H9 (cell line): ENCODE results near the gene ZNF202. TPM values are rescaled to one million over a fixed set of nuclear protein-coding genes. Genes with fewer than 3 reads are reported as not detected.

Experiments used
- DNase-seq: peaks from one replicate; pipeline ENCODE4 v3.0.0-alpha.2; 2017
- H2AFZ ChIP-seq: one replicate; pipeline ENCODE4 v1.6.1; 2013; ENCODE audit warnings: mild to moderate bottlenecking, low read length, control low read depth, moderate library complexity
- H2AK5ac ChIP-seq: 2 replicates; pipeline ENCODE4 v1.6.1; 2013; ENCODE audit warnings: low read length, control low read depth, mixed read lengths; ENCODE audit not compliant: insufficient read length
- H2BK120ac ChIP-seq: one replicate; pipeline ENCODE4 v1.6.1; 2013; ENCODE audit warnings: low read depth, mild to moderate bottlenecking, low read length, control low read depth, inconsistent platforms; ENCODE audit not compliant: poor library complexity, severe bottlenecking
- H2BK12ac ChIP-seq: 2 replicates; pipeline ENCODE4 v1.6.1; 2013; ENCODE audit warnings: low read length, control low read depth, mixed read lengths, low read depth; ENCODE audit not compliant: insufficient read length
- H2BK15ac ChIP-seq: 2 replicates; pipeline ENCODE4 v1.6.1; 2013; ENCODE audit warnings: low read depth, low read length, control low read depth
- H2BK20ac ChIP-seq: one replicate; pipeline ENCODE4 v1.6.1; 2013; ENCODE audit warnings: low read depth, mild to moderate bottlenecking, low read length, control low read depth, inconsistent platforms; ENCODE audit not compliant: poor library complexity, severe bottlenecking
- H2BK5ac ChIP-seq: 2 replicates; pipeline ENCODE4 v1.6.1; 2013; ENCODE audit warnings: low read length, control low read depth, mixed read lengths; ENCODE audit not compliant: insufficient read length
- H3K14ac ChIP-seq: 2 replicates; pipeline ENCODE4 v1.6.1; 2013; ENCODE audit warnings: low read length, control low read depth; ENCODE audit not compliant: insufficient read depth
- H3K18ac ChIP-seq: 2 replicates; pipeline ENCODE4 v1.6.1; 2013; ENCODE audit warnings: low read depth, mild to moderate bottlenecking, mixed read lengths, low read length, control low read depth; ENCODE audit not compliant: insufficient read length
- H3K23ac ChIP-seq: 2 replicates; pipeline ENCODE4 v1.6.1; 2013; ENCODE audit warnings: low read length, control low read depth, mixed read lengths, low read depth; ENCODE audit not compliant: insufficient read length
- H3K23me2 ChIP-seq: 2 replicates; pipeline ENCODE4 v1.6.1; 2013; ENCODE audit warnings: low read depth, mild to moderate bottlenecking, mixed read lengths, low read length, control low read depth; ENCODE audit not compliant: insufficient read length, poor library complexity, severe bottlenecking
- H3K27ac ChIP-seq: 2 replicates; pipeline ENCODE4 v1.5.1; 2013; ENCODE audit warnings: low read length, control low read depth, mixed read lengths, low read depth; ENCODE audit not compliant: insufficient read length
- H3K27me3 ChIP-seq: 2 replicates; pipeline ENCODE4 v1.6.1; 2013; ENCODE audit warnings: low read length, control low read depth, inconsistent platforms; ENCODE audit not compliant: insufficient read depth
- H3K4ac ChIP-seq: 2 replicates; pipeline ENCODE4 v1.6.1; 2013; ENCODE audit warnings: low read depth, mild to moderate bottlenecking, control low read depth, inconsistent platforms, low read length, moderate library complexity
- H3K4me1 ChIP-seq: 2 replicates; pipeline ENCODE4 v1.6.1; 2013; ENCODE audit warnings: low read length, control low read depth, inconsistent platforms; ENCODE audit not compliant: insufficient read depth
- H3K4me2 ChIP-seq: 2 replicates; pipeline ENCODE4 v1.6.1; 2013; ENCODE audit warnings: low read length, control low read depth, mixed read lengths; ENCODE audit not compliant: insufficient read length, insufficient read depth
- H3K56ac ChIP-seq: 2 replicates; pipeline ENCODE4 v1.6.1; 2013; ENCODE audit warnings: low read depth, mild to moderate bottlenecking, mixed read lengths, low read length, control low read depth; ENCODE audit not compliant: insufficient read length
- H3K79me1 ChIP-seq: 2 replicates; pipeline ENCODE4 v1.6.1; 2013; ENCODE audit warnings: low read depth, mild to moderate bottlenecking, moderate library complexity, low read length, control low read depth, inconsistent platforms; ENCODE audit not compliant: insufficient read depth, poor library complexity, severe bottlenecking
- H3K79me2 ChIP-seq: 2 replicates; pipeline ENCODE4 v1.6.1; 2013; ENCODE audit warnings: low read length, control low read depth, inconsistent platforms; ENCODE audit not compliant: insufficient read depth
- H3K9ac ChIP-seq: 2 replicates; pipeline ENCODE4 v1.6.1; 2013; ENCODE audit warnings: low read length, control low read depth, mixed read lengths; ENCODE audit not compliant: insufficient read length; ENCODE audit errors: extremely low read depth
- H3K9me3 ChIP-seq: one replicate; pipeline ENCODE4 v1.6.1; 2013; ENCODE audit warnings: low read depth, low read length, inconsistent platforms; ENCODE audit not compliant: control insufficient read depth
- H3T11ph ChIP-seq: one replicate; pipeline ENCODE4 v1.6.1; 2013; ENCODE audit warnings: mild to moderate bottlenecking, low read length, control low read depth, inconsistent platforms
- H4K20me1 ChIP-seq: one replicate; pipeline ENCODE4 v1.6.1; 2013; ENCODE audit not compliant: control insufficient read depth, insufficient read length, insufficient read depth
- H4K5ac ChIP-seq: 2 replicates; pipeline ENCODE4 v1.6.1; 2013; ENCODE audit warnings: low read depth, mild to moderate bottlenecking, mixed read lengths, low read length, control low read depth; ENCODE audit not compliant: insufficient read length
- H4K8ac ChIP-seq: replicated peaks from 2 replicates; pipeline ENCODE4 v1.6.1; 2013; ENCODE audit warnings: low read length, control low read depth, mixed read lengths, low read depth; ENCODE audit not compliant: insufficient read length
- H4K91ac ChIP-seq: 2 replicates; pipeline ENCODE4 v1.6.1; 2013; ENCODE audit warnings: low read depth, mild to moderate bottlenecking, moderate library complexity, mixed read lengths, low read length, control low read depth; ENCODE audit not compliant: insufficient read length
- H3K27ac Mint-ChIP-seq, 3 experiments: 2 replicates in 2 of 3; 3 replicates in 1 of 3; pipeline ENCODE4 v1.8.0; 2020 to 2021; ENCODE audit warnings: mixed read lengths in 3 of 3, mild to moderate bottlenecking in 1 of 3, moderate library complexity in 1 of 3
- H3K27me3 Mint-ChIP-seq: 2 replicates; pipeline ENCODE4 v1.8.0; 2021; ENCODE audit warnings: low read depth, mild to moderate bottlenecking, moderate library complexity, mixed read lengths
- H3K36me3 Mint-ChIP-seq, 3 experiments: 2 replicates in 2 of 3; 3 replicates in 1 of 3; pipeline ENCODE4 v1.8.0; 2020 to 2021; ENCODE audit warnings: low read depth in 3 of 3, mixed read lengths in 3 of 3; ENCODE audit not compliant: insufficient read depth in 1 of 3
- H3K4me1 Mint-ChIP-seq, 2 experiments: 2 replicates each; pipeline ENCODE4 v1.8.0; 2020; ENCODE audit warnings: mixed read lengths in 2 of 2
- H3K4me3 Mint-ChIP-seq, 2 experiments: 2 replicates in 1 of 2; 3 replicates in 1 of 2; pipeline ENCODE4 v1.8.0; 2020 to 2021; ENCODE audit warnings: mild to moderate bottlenecking in 2 of 2, mixed read lengths in 2 of 2, moderate library complexity in 1 of 2
- H3K9me3 Mint-ChIP-seq, 2 experiments: 2 replicates in 1 of 2; 3 replicates in 1 of 2; pipeline ENCODE4 v1.8.0; 2020; ENCODE audit warnings: mild to moderate bottlenecking in 2 of 2, mixed read lengths in 2 of 2, moderate library complexity in 1 of 2
- WGBS: extraction: QIAGEN DNeasy Blood & Tissue Kit; methylation state at CpG from one replicate; pipeline ENCODE4 v1.1.7; 2013; ENCODE audit warnings: missing lambda C conversion rate, low lambda C conversion rate, mixed read lengths; ENCODE audit not compliant: insufficient read length; ENCODE audit errors: extremely low coverage; 5-methylcytosine and 5-hydroxymethylcytosine counted together
- total RNA-seq: library from RNA; stranded (reverse); gene quantifications from 2 replicates; pipeline ENCODE4 v1.2.1, GENCODE V29; 2021
- TF ChIP-seq, protein P1 (sequence below): fragments of 200-600 bp; sonication (generic); conservative IDR thresholded peaks from 3 replicates; pipeline ENCODE4 v1.8.0; 2021; ENCODE audit warnings: antibody characterized with exemption, mild to moderate bottlenecking

Gene ZNF202
- total RNA-seq, 1 experiment from 2014 or later: 49.2 TPM

DNA sequence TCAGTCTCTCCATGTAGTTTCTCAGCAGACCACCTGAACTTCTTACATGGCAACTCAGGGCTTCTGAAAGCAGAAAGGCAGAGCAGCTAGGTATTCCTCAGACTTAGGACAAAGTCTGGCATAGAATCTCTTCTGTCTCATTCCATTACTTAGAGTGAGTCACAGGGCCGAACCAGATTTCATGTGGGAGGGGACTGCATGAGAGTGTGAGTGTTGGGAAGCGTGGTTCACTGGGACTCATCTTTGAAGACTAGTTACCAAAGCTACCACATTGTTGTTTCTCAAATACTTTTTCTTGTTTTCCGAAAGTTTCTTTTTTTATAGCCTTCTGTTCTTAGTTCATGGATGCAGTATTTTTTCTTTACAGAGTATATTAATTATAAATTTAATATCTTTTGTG is 51.0 kb downstream of the ZNF202 start:
- no peak overlapping the region for H3K9ac ChIP-seq
- peak overlapping the region in 1 of 3 experiments; percentile 38; a peak in 1 of 7 replicates for H3K27ac Mint-ChIP-seq
- DNase-seq: no peak
- no peaks in the 10 kb centered on the region for H3K79me1 ChIP-seq
- no peak overlapping the region for H3K14ac ChIP-seq
- H3K27me3 ChIP-seq: no peaks in the 10 kb centered on the region
- H4K91ac ChIP-seq: no peak overlapping the region
- H4K5ac ChIP-seq: no peak overlapping the region
- H3K23me2 ChIP-seq: no peaks in the 10 kb centered on the region
- H4K20me1 ChIP-seq: no peaks in the 10 kb centered on the region
- no peak overlapping the region for H3T11ph ChIP-seq
- no peak overlapping the region for H2BK20ac ChIP-seq
- no peaks in the 10 kb centered on the region for H3K9me3 Mint-ChIP-seq
- no peak overlapping the region for H3K4me2 ChIP-seq
- no peak overlapping the region for H3K4ac ChIP-seq
- H3K56ac ChIP-seq: no peak overlapping the region
- TF ChIP-seq, protein P1, sequence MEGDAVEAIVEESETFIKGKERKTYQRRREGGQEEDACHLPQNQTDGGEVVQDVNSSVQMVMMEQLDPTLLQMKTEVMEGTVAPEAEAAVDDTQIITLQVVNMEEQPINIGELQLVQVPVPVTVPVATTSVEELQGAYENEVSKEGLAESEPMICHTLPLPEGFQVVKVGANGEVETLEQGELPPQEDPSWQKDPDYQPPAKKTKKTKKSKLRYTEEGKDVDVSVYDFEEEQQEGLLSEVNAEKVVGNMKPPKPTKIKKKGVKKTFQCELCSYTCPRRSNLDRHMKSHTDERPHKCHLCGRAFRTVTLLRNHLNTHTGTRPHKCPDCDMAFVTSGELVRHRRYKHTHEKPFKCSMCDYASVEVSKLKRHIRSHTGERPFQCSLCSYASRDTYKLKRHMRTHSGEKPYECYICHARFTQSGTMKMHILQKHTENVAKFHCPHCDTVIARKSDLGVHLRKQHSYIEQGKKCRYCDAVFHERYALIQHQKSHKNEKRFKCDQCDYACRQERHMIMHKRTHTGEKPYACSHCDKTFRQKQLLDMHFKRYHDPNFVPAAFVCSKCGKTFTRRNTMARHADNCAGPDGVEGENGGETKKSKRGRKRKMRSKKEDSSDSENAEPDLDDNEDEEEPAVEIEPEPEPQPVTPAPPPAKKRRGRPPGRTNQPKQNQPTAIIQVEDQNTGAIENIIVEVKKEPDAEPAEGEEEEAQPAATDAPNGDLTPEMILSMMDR: no peak
- no peak overlapping the region for H3K18ac ChIP-seq
- H3K9me3 ChIP-seq: no peaks in the 10 kb centered on the region
- H3K23ac ChIP-seq: no peak overlapping the region
- H2BK15ac ChIP-seq: no peak overlapping the region
- H3K79me2 ChIP-seq: no peaks in the 10 kb centered on the region
- WGBS: no CpG with 5 or more reads among the region's 3 CpGs
- H3K4me1 Mint-ChIP-seq: 0 out of 4 replicates have a peak, but pooled peaks cover 0 to 3% of the 10 kb centered on the region in 2 experiments
- H3K4me3 Mint-ChIP-seq: no peak overlapping the region
- peaks cover 3% of the 10 kb centered on the region for H3K27me3 Mint-ChIP-seq
- H4K8ac ChIP-seq: no peak overlapping the region
- H3K36me3 Mint-ChIP-seq: no peaks in the 10 kb centered on the region
- no peak overlapping the region for H3K27ac ChIP-seq
- no peak overlapping the region for H2AFZ ChIP-seq
- H2BK12ac ChIP-seq: no peak overlapping the region
- H2AK5ac ChIP-seq: no peak overlapping the region
- no peak overlapping the region for H2BK5ac ChIP-seq
- no peaks in the 10 kb centered on the region for H3K4me1 ChIP-seq
- no peak overlapping the region for H2BK120ac ChIP-seq
